ENCODE data around the gene TES. TPM values are rescaled to one million over a fixed set of nuclear protein-coding genes. Genes with fewer than 3 reads are reported as not detected.

Gene TES
- total and polyA plus RNA-seq, 2 experiments from 2014 or later = 37.3 to 38.3 TPM

Other genes starting within 250 kb of the TES start
- 0.04 TPM in 1 of 2 replicates, not detected in the other for gene TFEC, start 179.8 kb upstream of the TES start, total RNA-seq (2014; rRNA removed; shearing (Covaris generic))
- not detected in 2 replicates for gene TFEC, start 179.8 kb upstream of the TES start, polyA plus RNA-seq (2016; fragmentation: Nextera tagmentation; extraction: Ambion mirVana)